ENCODE results near the gene IL13. TPM values are rescaled to one million over a fixed set of nuclear protein-coding genes. Genes with fewer than 3 reads are reported as not detected.

Gene IL13
- polyA plus RNA-seq (0.25 TPM in 1 of 2 replicates, not detected in the other), polyA minus RNA-seq (not detected in 2 replicates)

- no peaks in the 10 kb centered on the region for H3K36me3 ChIP-seq (ENCODE audit: insufficient read depth, low read length)
- no peaks in the 10 kb centered on the region for H4K20me1 ChIP-seq (ENCODE audit: insufficient read depth)
- H3F3A ChIP-seq (ENCODE audit: insufficient read depth, low read length, poor library complexity, severe bottlenecking): no peaks in the 10 kb centered on the region
- TF ChIP-seq MXI1 (conservative IDR thresholded peaks at IDR 0.05; ENCODE audit: poor library complexity, severe bottlenecking) (no peak), SMC3 (conservative IDR thresholded peaks at IDR 0.05; ENCODE audit: poor library complexity) (no peak), EP300 (conservative IDR thresholded peaks at IDR 0.05; ENCODE audit: poor library complexity, severe bottlenecking) (no peak), TAF1 (IDR thresholded peaks at IDR 0.05; ENCODE audit: low read depth) (no peak), CTCF (IDR thresholded peaks at IDR 0.05; ENCODE audit: poor library complexity, severe bottlenecking) (no peak), RAD21 (conservative IDR thresholded peaks at IDR 0.05) (no peak), POLR2AphosphoS5 (IDR thresholded peaks at IDR 0.05) (no peak), REST (IDR thresholded peaks at IDR 0.05; ENCODE audit: borderline replicate concordance) (no peak), EZH2 (IDR thresholded peaks at IDR 0.05; ENCODE audit: borderline replicate concordance, insufficient read depth, low read length, poor library complexity, severe bottlenecking) (no peak)
- no peaks in the 10 kb centered on the region for H3K9me2 ChIP-seq (ENCODE audit: insufficient read depth, low read length)
- no peak within 1 kb of the TSS for H3K27ac ChIP-seq (ENCODE audit: low read length)
- H3K4me3 ChIP-seq (ENCODE audit: low read length): no peak within 1 kb of the TSS
- no peak within 1 kb of the TSS for H2AFZ ChIP-seq (ENCODE audit: low read depth, low read length)
- no peaks in the 10 kb centered on the region for H3K79me2 ChIP-seq (replicated peaks; ENCODE audit: insufficient read depth, low read length)
- H3K27me3 ChIP-seq (ENCODE audit: insufficient read depth, low read depth, low read length): peaks cover 23% of the 10 kb centered on the region
- H3K9ac ChIP-seq (ENCODE audit: low read length): no peak within 1 kb of the TSS
- H3K9me3 ChIP-seq (ENCODE audit: low read length): no peaks in the 10 kb centered on the region
- H3K4me2 ChIP-seq (ENCODE audit: low read length): no peak within 1 kb of the TSS
Measured at GRCh38 chr5:132657676-132658380, at the start of gene IL13. Gene IL13 (plus strand): TSS chr5:132658173. CDS start chr5:132658187, 14 bp downstream.

- H3K79me2 ChIP-seq (replicated peaks; ENCODE audit: insufficient read depth, low read length): no peaks in the 10 kb centered on the region
- H3K4me3 ChIP-seq (ENCODE audit: low read length): no peak overlapping the region
- no peaks in the 10 kb centered on the region for H3K36me3 ChIP-seq (ENCODE audit: insufficient read depth, low read length)
- no peaks in the 10 kb centered on the region for H3K9me3 ChIP-seq (ENCODE audit: low read length)
- no peak for TF ChIP-seq CTCF (IDR thresholded peaks at IDR 0.05; ENCODE audit: poor library complexity, severe bottlenecking)
- no peak for TF ChIP-seq RAD21 (conservative IDR thresholded peaks at IDR 0.05)
- TF ChIP-seq MXI1 (conservative IDR thresholded peaks at IDR 0.05; ENCODE audit: poor library complexity, severe bottlenecking): no peak
- TF ChIP-seq SMC3 (conservative IDR thresholded peaks at IDR 0.05; ENCODE audit: poor library complexity): no peak
- no peak for TF ChIP-seq REST (IDR thresholded peaks at IDR 0.05; ENCODE audit: borderline replicate concordance)
- TF ChIP-seq EP300 (conservative IDR thresholded peaks at IDR 0.05; ENCODE audit: poor library complexity, severe bottlenecking): no peak
- no peak for TF ChIP-seq EZH2 (IDR thresholded peaks at IDR 0.05; ENCODE audit: borderline replicate concordance, insufficient read depth, low read length, poor library complexity, severe bottlenecking)
- no peak for TF ChIP-seq POLR2AphosphoS5 (IDR thresholded peaks at IDR 0.05)
- no peak for TF ChIP-seq TAF1 (IDR thresholded peaks at IDR 0.05; ENCODE audit: low read depth)
- H2AFZ ChIP-seq (ENCODE audit: low read depth, low read length): no peak overlapping the region
- H3K9ac ChIP-seq (ENCODE audit: low read length): no peak overlapping the region
- no peak overlapping the region for H3K27ac ChIP-seq (ENCODE audit: low read length)
- H3K4me2 ChIP-seq (ENCODE audit: low read length): no peak overlapping the region
- no peaks in the 10 kb centered on the region for H3K27me3 ChIP-seq (ENCODE audit: insufficient read depth, low read depth, low read length)
- H4K20me1 ChIP-seq (ENCODE audit: insufficient read depth): no peaks in the 10 kb centered on the region
- H3F3A ChIP-seq (ENCODE audit: insufficient read depth, low read length, poor library complexity, severe bottlenecking): no peaks in the 10 kb centered on the region
- no peaks in the 10 kb centered on the region for H3K9me2 ChIP-seq (ENCODE audit: insufficient read depth, low read length)
Measured at GRCh38 chr5:132611965-132612364, 46.0 kb upstream of the IL13 start.

All from neural cell (in vitro differentiated cells).